SKM-1 (cell line): Measurements from ENCODE around the gene PHACTR3.
"Not testable (repeated sequence)": the region's sequence is repeated elsewhere in the genome, so short reads cannot be mapped to it uniquely, and the experiment has no call there.

Source experiments
- DNase-seq: peaks from one replicate; lab custom pipeline; 2025; ENCODE audit not compliant: unreplicated experiment; lab: John Stamatoyannopoulos, UW

Gene PHACTR3

GRCh38 chr20:59603781-59604541 lies at the start of gene PHACTR3:
Gene PHACTR3, plus strand, starts transcription at chr20:59604540. Its CDS starts 475 bp downstream, at chr20:59605015.
- DNase-seq = no peak

- DNase-seq = not testable (repeated sequence)
Observed at GRCh38 chr20:59557733-59558529, 46.4 kb upstream of the PHACTR3 start.

GRCh38 chr20:59559024-59559817 lies 45.1 kb upstream of the PHACTR3 start:
- DNase-seq = no peak

GRCh38 chr20:59559863-59560262 lies 44.5 kb upstream of the PHACTR3 start:
- no peak for DNase-seq

GRCh38 chr20:59560588-59561227 lies 43.6 kb upstream of the PHACTR3 start:
- DNase-seq = peak; percentile 70

- DNase-seq = no peak
Observed at GRCh38 chr20:59561228-59561605, 43.1 kb upstream of the PHACTR3 start.

GRCh38 chr20:59561614-59562277 lies 42.6 kb upstream of the PHACTR3 start:
- DNase-seq = no peak

GRCh38 chr20:59564171-59564570 lies 40.2 kb upstream of the PHACTR3 start:
- no peak for DNase-seq

GRCh38 chr20:59564943-59565342 lies 39.4 kb upstream of the PHACTR3 start:
- DNase-seq = no peak

GRCh38 chr20:59565768-59566461 lies 38.4 kb upstream of the PHACTR3 start:
- no peak for DNase-seq

- no peak for DNase-seq
Observed at GRCh38 chr20:59566631-59567524, 37.5 kb upstream of the PHACTR3 start.

- DNase-seq = no peak
Observed at GRCh38 chr20:59567585-59568508, 36.5 kb upstream of the PHACTR3 start.

GRCh38 chr20:59568509-59569024 lies 35.8 kb upstream of the PHACTR3 start:
- DNase-seq = no peak

GRCh38 chr20:59569305-59569704 lies 35.0 kb upstream of the PHACTR3 start:
- no peak for DNase-seq

- DNase-seq = no peak
Observed at GRCh38 chr20:59571151-59571550, 33.2 kb upstream of the PHACTR3 start.

- no peak for DNase-seq
Observed at GRCh38 chr20:59571551-59572314, 32.6 kb upstream of the PHACTR3 start.

- no peak for DNase-seq
Observed at GRCh38 chr20:59572515-59572914, 31.8 kb upstream of the PHACTR3 start.
